Type B pancreatic cell (in vitro differentiated cells): ENCODE results near the gene CCDC50. TPM values are rescaled to one million over a fixed set of nuclear protein-coding genes. Genes with fewer than 3 reads are reported as not detected.
A peak's percentile ranks its signal among the peaks of the same experiment; 100 is the strongest.

Experiments used
- DNase-seq: peaks from one replicate; pipeline ENCODE4 v3.0.0; 2021; ENCODE audit warnings: mixed read lengths; ENCODE audit not compliant: unreplicated experiment; ENCODE audit errors: extremely low spot score
- H3K27ac Mint-ChIP-seq: 2 replicates; pipeline ENCODE4 v1.8.0; 2021; ENCODE audit warnings: mild to moderate bottlenecking, mixed read lengths
- H3K27me3 Mint-ChIP-seq: 2 replicates; pipeline ENCODE4 v1.8.0; 2021; ENCODE audit warnings: mixed read lengths
- H3K36me3 Mint-ChIP-seq: 2 replicates; pipeline ENCODE4 v1.8.0; 2021; ENCODE audit warnings: mixed read lengths
- H3K4me1 Mint-ChIP-seq: one replicate; pipeline ENCODE4 v1.8.0; 2021; ENCODE audit warnings: mixed read lengths; ENCODE audit not compliant: unreplicated experiment
- H3K4me3 Mint-ChIP-seq: 2 replicates; pipeline ENCODE4 v1.8.0; 2021; ENCODE audit warnings: mild to moderate bottlenecking, mixed read lengths
- H3K9me3 Mint-ChIP-seq: 2 replicates; pipeline ENCODE4 v1.8.0; 2021; ENCODE audit warnings: mixed read lengths
- total RNA-seq: library from RNA; stranded (reverse); gene quantifications from 2 replicates; pipeline ENCODE4 v1.2.1, GENCODE V29; 2021; ENCODE audit warnings: low replicate concordance
- TF ChIP-seq, protein P1 (sequence below): fragments of 200-600 bp; sonication (generic); conservative IDR thresholded peaks from 2 replicates; pipeline ENCODE4 v1.5.0; 2021; ENCODE audit warnings: antibody characterized with exemption, mild to moderate bottlenecking

CCDC50 gene
- total RNA-seq, 1 donor from 2014 or later: 47.4 TPM

DNA sequence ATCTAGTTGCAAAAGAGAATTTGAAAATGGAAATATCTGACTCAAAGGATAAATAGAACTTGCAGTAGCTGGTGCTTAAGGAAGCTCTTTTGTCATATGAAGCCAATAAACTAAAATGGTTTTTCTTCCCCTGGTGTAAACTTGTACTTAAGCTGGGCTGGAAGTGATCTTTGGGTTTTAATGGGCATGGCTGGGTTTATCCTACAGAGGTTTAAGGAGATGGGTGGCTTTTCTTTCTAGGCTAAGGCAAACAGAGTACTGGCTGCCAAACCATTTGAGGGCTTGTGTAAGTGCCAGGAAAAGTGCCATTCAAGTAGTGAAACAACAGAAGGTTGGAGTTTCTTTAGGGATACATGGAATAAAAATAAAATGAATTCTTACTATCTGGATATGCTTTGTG, 13.2 kb downstream of the CCDC50 start:
- Mint-ChIP-seq H3K9me3 (no peaks in the 10 kb centered on the region), H3K27me3 (no peaks in the 10 kb centered on the region), H3K27ac (no peak overlapping the region), H3K4me3 (no peak overlapping the region), H3K4me1 (peaks cover 26% of the 10 kb centered on the region), H3K36me3 (no peaks in the 10 kb centered on the region)
- TF ChIP-seq, protein P1, sequence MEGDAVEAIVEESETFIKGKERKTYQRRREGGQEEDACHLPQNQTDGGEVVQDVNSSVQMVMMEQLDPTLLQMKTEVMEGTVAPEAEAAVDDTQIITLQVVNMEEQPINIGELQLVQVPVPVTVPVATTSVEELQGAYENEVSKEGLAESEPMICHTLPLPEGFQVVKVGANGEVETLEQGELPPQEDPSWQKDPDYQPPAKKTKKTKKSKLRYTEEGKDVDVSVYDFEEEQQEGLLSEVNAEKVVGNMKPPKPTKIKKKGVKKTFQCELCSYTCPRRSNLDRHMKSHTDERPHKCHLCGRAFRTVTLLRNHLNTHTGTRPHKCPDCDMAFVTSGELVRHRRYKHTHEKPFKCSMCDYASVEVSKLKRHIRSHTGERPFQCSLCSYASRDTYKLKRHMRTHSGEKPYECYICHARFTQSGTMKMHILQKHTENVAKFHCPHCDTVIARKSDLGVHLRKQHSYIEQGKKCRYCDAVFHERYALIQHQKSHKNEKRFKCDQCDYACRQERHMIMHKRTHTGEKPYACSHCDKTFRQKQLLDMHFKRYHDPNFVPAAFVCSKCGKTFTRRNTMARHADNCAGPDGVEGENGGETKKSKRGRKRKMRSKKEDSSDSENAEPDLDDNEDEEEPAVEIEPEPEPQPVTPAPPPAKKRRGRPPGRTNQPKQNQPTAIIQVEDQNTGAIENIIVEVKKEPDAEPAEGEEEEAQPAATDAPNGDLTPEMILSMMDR: no peak
- no peak for DNase-seq

GRCh38 chr3:191343115-191343514, 13.9 kb downstream of the CCDC50 start:
- Mint-ChIP-seq H3K4me3 (no peak overlapping the region), H3K4me1 (peaks cover 26% of the 10 kb centered on the region), H3K9me3 (no peaks in the 10 kb centered on the region), H3K36me3 (no peaks in the 10 kb centered on the region), H3K27ac (no peak overlapping the region), H3K27me3 (no peaks in the 10 kb centered on the region)
- TF ChIP-seq, protein P1: no peak
- no peak for DNase-seq

DNA sequence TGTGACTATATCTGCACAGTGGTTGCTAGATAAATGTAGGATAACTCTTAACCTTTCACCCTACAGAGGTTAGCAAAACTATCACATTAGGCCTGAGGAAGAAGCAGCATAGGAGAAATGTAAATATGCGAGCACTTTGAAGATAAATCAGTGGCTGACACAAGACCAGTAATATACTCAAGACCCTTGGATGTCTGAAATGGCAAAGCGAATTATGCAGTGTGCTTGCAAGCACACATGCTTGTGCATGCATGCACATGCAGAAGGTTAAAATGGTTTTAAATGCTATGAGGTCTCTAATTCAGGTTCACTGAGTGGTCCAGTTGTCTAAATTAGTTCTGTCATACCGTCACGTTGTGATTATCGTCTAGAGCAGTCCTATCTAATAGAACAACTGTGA, 14.7 kb downstream of the CCDC50 start:
- Mint-ChIP-seq H3K36me3 (no peaks in the 10 kb centered on the region), H3K9me3 (no peaks in the 10 kb centered on the region), H3K4me3 (no peak overlapping the region), H3K27me3 (no peaks in the 10 kb centered on the region), H3K4me1 (peaks cover 26% of the 10 kb centered on the region), H3K27ac (no peak overlapping the region)
- no peak for DNase-seq
- TF ChIP-seq, protein P1: no peak

DNA sequence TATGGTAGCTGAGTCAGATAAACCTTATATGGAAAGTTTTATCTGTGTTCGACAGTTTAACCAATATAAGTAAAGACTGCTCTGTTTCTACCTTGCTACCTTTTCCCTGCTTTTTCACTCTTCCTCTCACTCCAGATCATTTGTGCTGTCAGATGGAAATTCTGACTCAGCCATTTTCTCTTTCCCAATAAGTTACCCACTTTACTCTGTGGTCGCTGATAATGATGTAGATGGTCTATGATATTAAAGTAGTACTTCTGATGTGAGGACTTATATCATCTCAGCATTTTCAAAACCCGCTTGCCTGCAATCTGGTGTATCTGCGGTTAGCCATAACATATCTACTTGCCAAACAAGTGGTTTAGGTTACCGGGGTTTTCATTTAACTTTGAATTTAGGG, 16.1 kb downstream of the CCDC50 start:
- TF ChIP-seq, protein P1: no peak
- DNase-seq: no peak
- no peak overlapping the region for H3K4me3 Mint-ChIP-seq
- H3K9me3 Mint-ChIP-seq: no peaks in the 10 kb centered on the region
- no peaks in the 10 kb centered on the region for H3K36me3 Mint-ChIP-seq
- H3K27me3 Mint-ChIP-seq: no peaks in the 10 kb centered on the region
- peaks cover 20% of the 10 kb centered on the region for H3K4me1 Mint-ChIP-seq
- H3K27ac Mint-ChIP-seq: peak overlapping the region; percentile 3

DNA sequence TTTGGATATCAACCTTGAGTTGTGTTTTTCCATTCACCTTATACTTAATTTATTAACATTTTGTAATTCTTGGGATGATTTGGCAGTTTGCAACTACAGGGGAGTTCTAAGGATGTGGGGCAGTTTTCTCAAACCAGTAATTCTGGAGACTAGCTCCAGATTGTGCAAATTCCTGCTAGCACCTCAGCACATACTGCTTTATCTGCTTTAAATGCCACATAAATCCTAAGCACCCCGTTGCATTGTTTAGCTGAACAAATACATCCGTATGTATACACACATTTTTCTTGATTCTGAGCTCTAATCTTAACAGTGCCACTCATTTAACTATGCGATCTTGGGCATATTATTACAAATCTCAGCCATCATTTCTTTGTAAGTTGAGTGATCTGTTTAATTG, 18.0 kb downstream of the CCDC50 start:
- H3K9me3 Mint-ChIP-seq: no peaks in the 10 kb centered on the region
- H3K36me3 Mint-ChIP-seq: no peaks in the 10 kb centered on the region
- DNase-seq: no peak
- H3K4me3 Mint-ChIP-seq: no peak overlapping the region
- no peak overlapping the region for H3K27ac Mint-ChIP-seq
- H3K4me1 Mint-ChIP-seq: peaks cover 31% of the 10 kb centered on the region
- TF ChIP-seq, protein P1: no peak
- H3K27me3 Mint-ChIP-seq: no peaks in the 10 kb centered on the region

GRCh38 chr3:191348098-191348497, 18.9 kb downstream of the CCDC50 start:
- Mint-ChIP-seq H3K27me3 (no peaks in the 10 kb centered on the region), H3K4me3 (no peak overlapping the region), H3K9me3 (no peaks in the 10 kb centered on the region), H3K4me1 (peaks cover 27% of the 10 kb centered on the region), H3K27ac (no peak overlapping the region), H3K36me3 (no peaks in the 10 kb centered on the region)
- no peak for DNase-seq
- TF ChIP-seq, protein P1: no peak
